ENCODE data around the gene ATCAY.
A peak's percentile ranks its signal among the peaks of the same experiment; 100 is the strongest.
"Not testable (repeated sequence)": the region's sequence is repeated elsewhere in the genome, so short reads cannot be mapped to it uniquely, and the experiment has no call there.

The ATCAY gene

DNA sequence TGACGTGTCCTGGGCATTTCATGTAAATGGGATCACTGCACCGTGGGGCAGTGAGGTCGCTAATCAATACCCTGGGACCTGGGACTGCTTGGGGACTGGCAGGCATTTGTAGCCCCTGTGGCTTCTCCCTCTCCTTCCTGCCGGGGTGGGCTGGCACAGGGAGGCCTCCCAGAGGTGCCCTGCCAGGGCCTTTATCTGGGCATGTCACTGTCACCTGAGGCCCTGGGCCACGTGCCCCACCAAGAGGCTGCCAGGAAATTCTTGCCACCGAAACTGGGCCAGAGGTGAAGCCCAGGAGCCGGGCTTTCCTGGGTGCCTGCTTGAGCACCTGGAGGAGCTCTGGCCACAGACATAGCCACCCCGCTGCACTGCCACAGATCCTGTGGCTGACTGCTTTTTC lies 50.6 kb downstream of the ATCAY start:
- H3K4me3 ChIP-seq (ENCODE audit: extremely low read depth, insufficient read depth, low read length, poor library complexity, severe bottlenecking): no peak overlapping the region
- no peaks in the 10 kb centered on the region for H3K4me1 ChIP-seq (ENCODE audit: control insufficient read depth, insufficient read depth, low read length, poor library complexity, severe bottlenecking)
- H3K36me3 ChIP-seq (ENCODE audit: control insufficient read depth, insufficient read depth, low read length): no peaks in the 10 kb centered on the region
- no peak overlapping the region for H3K27ac ChIP-seq (ENCODE audit: low read depth, low read length, severe bottlenecking)
- 84 to 91% methylated on average over 8 of the region's 8 CpGs for WGBS, 2 experiments (ENCODE audit: insufficient coverage in 2 of 2)
- no peaks in the 10 kb centered on the region for H3K9me3 ChIP-seq (ENCODE audit: control insufficient read depth, low read length)

DNA sequence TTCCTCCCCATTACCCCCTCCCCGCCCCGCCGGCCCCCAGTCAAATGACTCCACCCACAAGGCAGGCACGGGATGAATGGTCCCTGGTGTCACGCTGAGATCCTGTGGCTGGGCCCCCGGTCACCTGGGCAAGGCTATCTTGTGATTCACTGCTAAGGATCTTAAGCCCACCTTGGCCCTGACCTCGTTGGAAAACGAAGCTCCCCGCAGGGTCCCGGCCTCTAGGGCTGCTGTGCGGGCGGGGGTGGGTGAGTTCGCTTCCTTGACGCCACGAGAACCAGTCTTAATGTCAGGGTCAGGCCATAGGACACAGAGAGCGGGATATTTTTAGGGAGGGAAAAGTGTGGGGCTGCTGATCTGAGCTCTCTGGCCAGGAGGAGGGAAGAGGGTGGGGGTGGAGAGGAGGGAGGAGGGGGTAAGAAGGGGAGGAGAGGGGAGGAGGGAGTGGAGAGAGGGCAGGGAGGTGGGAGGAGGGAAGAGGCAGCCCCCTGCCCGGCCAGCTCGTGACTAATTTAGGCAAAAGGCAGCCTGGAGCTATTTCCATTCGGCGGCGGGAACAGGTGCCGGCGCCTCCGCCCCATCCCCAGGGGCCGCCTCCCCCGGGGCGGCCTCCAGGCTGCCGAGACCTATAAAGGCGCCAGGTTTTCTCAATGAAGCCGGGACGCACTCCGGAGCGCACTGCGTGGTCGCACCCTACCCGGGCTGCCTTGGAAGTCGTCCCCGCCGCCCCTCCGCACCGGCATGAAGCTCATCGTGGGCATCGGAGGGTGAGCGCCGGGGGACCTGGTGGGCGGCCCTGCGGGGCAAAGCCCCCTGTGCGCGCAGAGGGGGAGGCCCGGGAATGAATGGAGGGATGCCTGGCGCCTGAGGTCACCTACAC lies 52.7 kb downstream of the ATCAY start, which contains the start of gene NMRK2:
TSS of gene NMRK2 (plus strand) at position 139 of the 880 bp plus-strand sequence. CDS start at position 742, 603 bp downstream.
- Histone ChIP-seq H3K27ac (ENCODE audit: low read depth, low read length, severe bottlenecking) (no peak within 1 kb of the TSS), H3K36me3 (ENCODE audit: control insufficient read depth, insufficient read depth, low read length) (no peaks in the 10 kb centered on the region), H3K4me3 (ENCODE audit: extremely low read depth, insufficient read depth, low read length, poor library complexity, severe bottlenecking) (peak within 1 kb of the TSS; percentile 16), H3K4me1 (ENCODE audit: control insufficient read depth, insufficient read depth, low read length, poor library complexity, severe bottlenecking) (no peaks in the 10 kb centered on the region), H3K9me3 (ENCODE audit: control insufficient read depth, low read length) (no peaks in the 10 kb centered on the region)
- WGBS, 2 experiments (ENCODE audit: insufficient coverage in 2 of 2): 0 to 2% methylated on average over 37 to 39 of the region's 51 CpGs

DNA sequence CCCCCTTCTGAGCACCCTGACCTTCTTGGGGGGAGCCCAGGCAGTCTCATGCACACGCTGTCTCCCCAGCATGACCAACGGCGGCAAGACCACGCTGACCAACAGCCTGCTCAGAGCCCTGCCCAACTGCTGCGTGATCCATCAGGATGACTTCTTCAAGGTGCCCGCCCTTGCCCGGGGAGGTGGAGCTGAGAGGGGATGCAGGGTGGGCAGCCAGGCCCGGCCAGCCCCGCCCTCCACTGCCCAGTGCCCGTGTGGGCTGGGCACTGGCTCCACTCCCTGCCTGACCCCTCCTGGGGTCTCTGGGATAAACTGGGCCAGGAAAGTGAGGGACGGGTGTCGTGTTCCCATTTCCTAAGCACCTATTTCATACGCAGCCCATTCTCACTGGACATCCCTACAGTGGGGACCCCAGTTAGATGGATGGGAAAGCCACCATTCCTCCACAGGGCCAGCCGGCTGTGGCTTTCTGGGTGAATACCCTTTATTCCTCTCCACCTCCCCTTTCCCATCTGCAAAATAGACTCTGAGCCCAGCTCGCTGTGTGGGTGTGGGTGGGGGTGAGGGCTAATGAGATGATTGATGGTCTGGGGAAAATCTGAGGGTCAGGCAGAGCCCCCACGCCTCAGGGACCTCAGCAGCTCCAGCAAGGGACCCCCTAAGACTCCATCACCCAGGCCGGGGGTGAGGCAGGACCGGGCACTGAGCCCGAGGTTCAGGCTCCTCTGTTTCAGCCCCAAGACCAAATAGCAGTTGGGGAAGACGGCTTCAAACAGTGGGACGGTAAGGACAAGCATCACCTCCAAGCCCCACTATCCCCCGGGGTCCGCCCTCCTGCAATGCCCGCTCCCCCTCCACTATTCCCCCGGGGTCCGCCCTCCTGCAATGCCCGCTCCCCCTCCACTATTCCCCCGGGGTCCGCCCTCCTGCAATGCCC lies 56.3 kb downstream of the ATCAY start:
- WGBS, 2 experiments (ENCODE audit: insufficient coverage in 2 of 2): 89 to 90% methylated on average over 14 to 19 of the region's 29 CpGs
- H3K9me3 ChIP-seq (ENCODE audit: control insufficient read depth, low read length): no peaks in the 10 kb centered on the region
- H3K27ac ChIP-seq (ENCODE audit: low read depth, low read length, severe bottlenecking): no peak overlapping the region
- no peak overlapping the region for H3K4me3 ChIP-seq (ENCODE audit: extremely low read depth, insufficient read depth, low read length, poor library complexity, severe bottlenecking)
- no peaks in the 10 kb centered on the region for H3K4me1 ChIP-seq (ENCODE audit: control insufficient read depth, insufficient read depth, low read length, poor library complexity, severe bottlenecking)
- no peaks in the 10 kb centered on the region for H3K36me3 ChIP-seq (ENCODE audit: control insufficient read depth, insufficient read depth, low read length)

DNA sequence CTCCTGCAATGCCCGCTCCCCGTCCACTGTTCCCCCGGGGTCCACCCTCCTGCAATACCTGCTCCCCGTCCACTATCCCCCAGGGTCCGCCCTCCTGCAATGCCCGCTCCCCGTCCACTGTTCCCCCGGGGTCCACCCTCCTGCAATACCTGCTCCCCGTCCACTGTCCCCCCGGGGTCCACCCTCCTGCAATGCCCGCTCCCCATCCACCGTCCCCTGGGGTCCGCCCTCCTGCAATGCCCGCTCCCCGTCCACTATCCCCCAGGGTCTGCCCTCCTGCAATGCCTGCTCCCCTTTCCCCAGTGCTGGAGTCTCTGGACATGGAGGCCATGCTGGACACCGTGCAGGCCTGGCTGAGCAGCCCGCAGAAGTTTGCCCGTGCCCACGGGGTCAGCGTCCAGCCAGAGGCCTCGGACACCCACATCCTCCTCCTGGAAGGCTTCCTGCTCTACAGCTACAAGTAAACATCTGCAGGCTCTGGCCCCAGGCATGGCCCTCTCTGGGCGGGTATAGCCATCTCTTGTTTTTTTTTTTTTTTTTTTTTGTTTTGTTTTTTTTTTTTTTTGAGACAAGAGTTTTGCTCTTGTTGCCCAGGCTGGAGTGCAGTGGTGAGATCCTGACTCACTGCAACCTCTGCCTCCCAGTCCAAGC lies 57.9 kb downstream of the ATCAY start:
- H3K27ac ChIP-seq (ENCODE audit: low read depth, low read length, severe bottlenecking); H3K4me3 ChIP-seq (ENCODE audit: extremely low read depth, insufficient read depth, low read length, poor library complexity, severe bottlenecking); H3K9me3 ChIP-seq (ENCODE audit: control insufficient read depth, low read length); H3K36me3 ChIP-seq (ENCODE audit: control insufficient read depth, insufficient read depth, low read length); H3K4me1 ChIP-seq (ENCODE audit: control insufficient read depth, insufficient read depth, low read length, poor library complexity, severe bottlenecking): not testable (repeated sequence)
- 95 to 98% methylated on average over 14 to 17 of the region's 22 CpGs for WGBS, 2 experiments (ENCODE audit: insufficient coverage in 2 of 2)

DNA sequence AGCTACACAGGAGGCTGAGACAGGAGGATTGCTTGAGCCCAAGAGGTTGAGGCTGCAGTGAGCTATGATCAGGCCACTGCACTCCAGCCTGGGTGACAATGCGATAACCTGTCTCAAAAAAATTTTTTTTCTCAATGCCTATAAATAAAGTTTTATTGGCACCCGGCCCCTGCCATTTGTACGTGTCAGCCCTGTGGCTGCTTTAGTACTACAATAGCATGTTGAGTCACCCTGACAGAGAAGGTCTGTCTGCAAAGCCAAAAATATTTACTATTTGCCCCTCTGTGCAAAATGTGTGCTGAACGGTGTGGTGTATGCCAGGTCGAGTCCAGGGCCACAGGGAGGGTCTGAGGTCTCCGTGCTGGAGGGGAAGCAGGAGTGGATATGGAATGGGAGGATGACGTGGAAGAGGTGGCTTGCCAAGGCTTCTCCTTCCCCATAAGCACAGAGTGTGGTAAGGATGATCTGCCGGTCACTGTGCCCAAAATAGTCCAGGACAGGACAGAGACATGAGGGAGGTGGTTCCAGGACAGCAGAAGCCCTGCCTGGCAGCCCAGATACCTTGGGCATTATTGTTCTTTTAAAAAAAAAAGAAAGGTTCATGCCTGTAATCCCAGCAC lies 62.4 kb downstream of the ATCAY start:
- H3K4me3 ChIP-seq (ENCODE audit: extremely low read depth, insufficient read depth, low read length, poor library complexity, severe bottlenecking): no peak overlapping the region
- H3K27ac ChIP-seq (ENCODE audit: low read depth, low read length, severe bottlenecking): no peak overlapping the region
- no peaks in the 10 kb centered on the region for H3K9me3 ChIP-seq (ENCODE audit: control insufficient read depth, low read length)
- no peaks in the 10 kb centered on the region for H3K36me3 ChIP-seq (ENCODE audit: control insufficient read depth, insufficient read depth, low read length)
- H3K4me1 ChIP-seq (ENCODE audit: control insufficient read depth, insufficient read depth, low read length, poor library complexity, severe bottlenecking): no peaks in the 10 kb centered on the region
- WGBS, 2 experiments (ENCODE audit: insufficient coverage in 2 of 2): 93 to 97% methylated on average over 3 to 5 of the region's 8 CpGs

DNA sequence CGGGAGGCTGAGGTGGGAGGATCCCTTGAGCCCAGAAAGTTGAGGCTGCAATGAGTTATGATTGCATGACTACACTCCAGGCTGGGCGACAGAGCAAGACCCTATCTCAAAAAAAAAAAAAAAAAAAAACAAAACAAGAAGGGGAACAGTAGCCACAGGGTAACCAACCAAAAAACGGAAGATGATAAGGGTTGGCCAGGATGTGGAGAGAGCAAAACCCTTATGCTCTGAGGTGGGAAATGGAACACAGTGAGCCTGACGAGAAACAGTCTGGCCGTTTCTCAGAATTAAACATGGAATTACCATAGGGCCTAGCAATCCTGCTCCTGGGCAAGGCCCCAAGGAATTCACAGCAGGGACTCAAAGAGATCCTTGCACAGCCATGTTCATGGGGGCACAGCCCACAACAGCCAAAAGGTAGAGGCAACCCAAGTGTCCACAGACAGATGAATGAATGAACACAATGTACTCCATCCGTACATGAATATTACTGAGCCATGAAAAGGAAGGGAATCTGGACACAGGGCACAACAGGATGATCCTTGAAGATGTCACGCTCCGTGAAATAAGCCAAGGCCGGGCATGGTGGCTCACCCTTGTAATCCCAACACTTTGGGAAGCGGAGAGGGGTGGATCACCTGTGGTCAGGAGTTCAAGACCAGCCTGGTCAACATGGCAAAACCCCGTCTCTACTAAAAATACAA lies 63.7 kb downstream of the ATCAY start:
- no peak overlapping the region for H3K4me3 ChIP-seq (ENCODE audit: extremely low read depth, insufficient read depth, low read length, poor library complexity, severe bottlenecking)
- no peak overlapping the region for H3K27ac ChIP-seq (ENCODE audit: low read depth, low read length, severe bottlenecking)
- H3K4me1 ChIP-seq (ENCODE audit: control insufficient read depth, insufficient read depth, low read length, poor library complexity, severe bottlenecking): no peaks in the 10 kb centered on the region
- H3K36me3 ChIP-seq (ENCODE audit: control insufficient read depth, insufficient read depth, low read length): no peaks in the 10 kb centered on the region
- WGBS, 2 experiments (ENCODE audit: insufficient coverage in 2 of 2): 93 to 94% methylated on average over 10 of the region's 11 CpGs
- H3K9me3 ChIP-seq (ENCODE audit: control insufficient read depth, low read length): no peaks in the 10 kb centered on the region

DNA sequence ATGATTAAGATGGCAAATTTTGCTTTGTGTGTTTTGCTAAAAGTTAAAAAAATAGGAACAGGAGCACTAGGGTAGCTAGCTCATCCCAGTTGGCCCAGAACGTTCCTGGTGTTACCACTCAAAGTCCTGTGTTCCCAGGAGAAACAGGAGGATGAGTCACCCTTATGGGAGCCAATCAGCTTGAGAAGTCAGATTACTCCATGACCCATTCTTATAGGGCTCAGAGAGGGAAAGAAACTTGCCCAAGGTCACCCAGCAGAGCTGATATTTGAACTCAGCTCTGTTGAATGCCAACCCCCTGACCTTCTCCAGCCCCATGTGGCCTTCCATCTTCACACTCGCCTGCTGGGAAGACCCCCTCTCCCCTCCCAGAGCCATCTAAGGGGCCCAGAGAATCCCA lies 65.4 kb downstream of the ATCAY start:
- 73 to 88% methylated on average over 1 to 2 of the region's 2 CpGs for WGBS, 2 experiments (ENCODE audit: insufficient coverage in 2 of 2)
- H3K4me3 ChIP-seq (ENCODE audit: extremely low read depth, insufficient read depth, low read length, poor library complexity, severe bottlenecking): no peak overlapping the region

DNA sequence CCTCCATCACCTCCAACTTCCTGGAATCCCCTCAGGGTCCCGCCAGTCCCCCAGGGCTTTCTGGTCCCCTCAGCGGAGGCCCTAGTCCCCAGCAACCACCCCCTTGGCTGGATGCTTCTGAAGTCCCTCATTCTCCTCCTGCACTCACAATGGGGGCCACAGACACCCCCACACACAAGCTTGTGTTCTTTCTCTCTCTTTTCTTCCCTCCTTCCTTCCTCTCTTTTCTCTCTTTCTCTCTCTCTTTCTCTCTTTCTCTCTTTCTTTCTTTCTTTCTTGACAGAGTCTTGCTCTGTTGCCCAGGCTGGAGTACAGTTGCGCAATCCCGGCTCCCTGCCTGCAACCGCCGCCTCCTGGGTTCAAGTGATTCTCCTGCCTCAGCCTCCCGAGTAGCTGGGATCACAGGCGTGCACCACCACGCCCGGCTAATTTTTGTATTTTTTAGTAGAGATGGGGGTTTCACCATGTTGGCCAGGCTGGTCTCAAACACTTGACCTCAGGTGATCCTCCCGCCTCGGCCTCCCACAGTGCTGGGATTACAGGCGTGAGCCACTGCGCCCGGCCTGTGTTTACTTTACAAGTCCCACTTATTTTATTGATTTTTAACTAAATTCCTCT lies 66.9 kb downstream of the ATCAY start:
- not testable (repeated sequence) for H3K4me1 ChIP-seq (ENCODE audit: control insufficient read depth, insufficient read depth, low read length, poor library complexity, severe bottlenecking); H3K4me3 ChIP-seq (ENCODE audit: extremely low read depth, insufficient read depth, low read length, poor library complexity, severe bottlenecking); H3K27ac ChIP-seq (ENCODE audit: low read depth, low read length, severe bottlenecking); H3K9me3 ChIP-seq (ENCODE audit: control insufficient read depth, low read length); H3K36me3 ChIP-seq (ENCODE audit: control insufficient read depth, insufficient read depth, low read length)
- WGBS, 2 experiments (ENCODE audit: insufficient coverage in 2 of 2): 91% methylated on average over 8 to 11 of the region's 15 CpGs

More for the DNA sequence above, 65.4 kb downstream of the ATCAY start:
- H3K9me3 ChIP-seq (ENCODE audit: control insufficient read depth, low read length): no peaks in the 10 kb centered on the region
- H3K36me3 ChIP-seq (ENCODE audit: control insufficient read depth, insufficient read depth, low read length): no peaks in the 10 kb centered on the region
- no peak overlapping the region for H3K27ac ChIP-seq (ENCODE audit: low read depth, low read length, severe bottlenecking)
- H3K4me1 ChIP-seq (ENCODE audit: control insufficient read depth, insufficient read depth, low read length, poor library complexity, severe bottlenecking): no peaks in the 10 kb centered on the region

DNA sequence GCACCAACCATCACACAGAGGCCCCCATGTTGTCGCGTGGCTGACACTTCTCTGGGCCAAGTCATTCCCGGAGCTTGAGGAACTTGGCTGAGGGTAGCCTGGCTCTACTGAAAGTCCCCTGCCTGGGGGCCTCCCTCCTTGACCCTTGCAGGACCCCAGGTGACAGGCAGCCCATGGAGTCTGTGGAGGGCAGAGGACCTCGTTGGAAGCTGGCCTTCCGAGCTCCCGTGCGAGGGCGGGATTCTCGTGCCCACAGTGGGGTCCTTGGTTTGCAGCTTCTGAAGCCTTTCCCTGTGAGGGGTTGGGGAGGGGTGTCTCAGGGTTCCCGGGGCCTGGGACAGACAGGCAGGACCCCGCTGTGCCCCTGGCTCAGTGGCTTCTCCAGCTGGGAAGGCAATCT lies 68.8 kb downstream of the ATCAY start:
- H3K9me3 ChIP-seq (ENCODE audit: control insufficient read depth, low read length): no peaks in the 10 kb centered on the region
- H3K36me3 ChIP-seq (ENCODE audit: control insufficient read depth, insufficient read depth, low read length): no peaks in the 10 kb centered on the region
- no peak overlapping the region for H3K4me3 ChIP-seq (ENCODE audit: extremely low read depth, insufficient read depth, low read length, poor library complexity, severe bottlenecking)
- H3K27ac ChIP-seq (ENCODE audit: low read depth, low read length, severe bottlenecking): no peak overlapping the region
- H3K4me1 ChIP-seq (ENCODE audit: control insufficient read depth, insufficient read depth, low read length, poor library complexity, severe bottlenecking): peaks cover 6% of the 10 kb centered on the region
- 90% methylated on average over 3 to 7 of the region's 11 CpGs for WGBS, 2 experiments (ENCODE audit: insufficient coverage in 2 of 2)
